Hindlimb muscle (tissue), 1 donor: Measurements from ENCODE around the gene UBL4B. TPM values are rescaled to one million over a fixed set of nuclear protein-coding genes. Genes with fewer than 3 reads are reported as not detected.
"Not testable (repeated sequence)": the region's sequence is repeated elsewhere in the genome, so short reads cannot be mapped to it uniquely, and the experiment has no call there.

Source experiments
- DNase-seq: peaks from one replicate; pipeline ENCODE4 v3.0.0-alpha.2; 2013
- polyA plus RNA-seq: library from polyadenylated mRNA; unstranded; fragments of 120-200 nt; gene quantifications from one replicate; pipeline ENCODE4 v1.2.1, GENCODE V29; 2013; ENCODE audit not compliant: insufficient read length

Gene UBL4B, protein sequence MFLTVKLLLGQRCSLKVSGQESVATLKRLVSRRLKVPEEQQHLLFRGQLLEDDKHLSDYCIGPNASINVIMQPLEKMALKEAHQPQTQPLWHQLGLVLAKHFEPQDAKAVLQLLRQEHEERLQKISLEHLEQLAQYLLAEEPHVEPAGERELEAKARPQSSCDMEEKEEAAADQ
- polyA plus RNA-seq: not detected

DNA sequence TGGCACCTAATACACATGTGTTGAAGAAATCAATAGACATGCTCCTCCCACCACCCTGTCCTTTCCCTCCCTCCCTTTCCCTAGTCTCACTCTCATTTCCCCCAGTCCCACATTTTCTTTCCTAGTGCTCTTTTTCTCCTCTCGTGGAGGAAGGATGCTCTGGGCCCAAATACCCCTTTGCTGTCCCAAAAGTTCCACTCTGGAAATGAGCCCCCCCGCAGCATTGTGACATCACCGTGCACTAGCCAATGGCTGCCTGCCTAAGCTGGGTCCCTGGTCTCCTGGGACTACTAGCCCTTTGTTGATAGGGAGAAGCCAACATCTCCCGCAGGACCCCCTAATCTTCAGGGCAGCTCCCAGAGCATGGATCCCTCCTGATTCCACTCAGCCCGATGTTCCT is at the start of gene UBL4B:
TSS of gene UBL4B (plus strand) at position 301 of the 400 bp plus-strand sequence. CDS start at position 393, 92 bp downstream.
- DNase-seq: no peak

DNA sequence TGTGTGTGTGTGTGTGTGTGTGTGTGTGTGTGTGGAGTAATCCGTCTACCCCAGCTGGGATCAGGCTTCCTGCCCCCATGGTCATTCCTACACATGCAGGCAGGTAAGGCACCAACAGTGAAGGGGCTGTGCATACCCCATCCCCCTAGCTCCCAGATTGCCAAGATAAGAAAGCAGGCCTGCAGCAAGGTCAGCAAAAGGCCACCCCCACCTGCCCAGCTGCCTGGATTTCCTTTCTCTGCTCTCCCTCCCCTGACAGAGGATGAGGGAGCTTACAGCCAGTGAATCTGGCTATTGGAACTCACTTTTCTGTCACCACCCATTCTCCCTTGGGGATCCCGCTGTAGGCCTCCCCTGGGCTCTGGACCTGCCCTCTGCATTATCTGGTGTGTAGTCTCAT is 49.6 kb upstream of the UBL4B start:
- DNase-seq: no peak

DNA sequence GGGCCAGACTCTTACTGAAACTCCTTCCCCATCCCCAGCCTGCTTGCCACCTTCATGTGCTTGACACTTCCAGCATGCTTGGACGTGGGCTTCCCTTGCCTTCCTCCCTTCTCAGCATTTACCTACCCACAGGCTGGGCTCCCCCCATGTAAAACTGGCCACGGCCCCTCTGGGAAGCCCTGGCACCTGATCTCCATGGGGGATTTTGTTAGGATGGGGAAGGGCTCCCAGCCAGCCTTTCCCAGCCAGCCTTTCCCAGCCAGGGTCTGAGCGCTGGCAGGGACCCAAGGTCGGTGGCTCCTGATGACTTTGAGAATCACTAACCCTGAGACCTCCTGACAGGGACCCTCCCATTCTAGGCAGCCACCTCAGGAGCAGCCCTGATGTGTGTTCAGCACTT is 48.5 kb upstream of the UBL4B start:
- no peak for DNase-seq

DNA sequence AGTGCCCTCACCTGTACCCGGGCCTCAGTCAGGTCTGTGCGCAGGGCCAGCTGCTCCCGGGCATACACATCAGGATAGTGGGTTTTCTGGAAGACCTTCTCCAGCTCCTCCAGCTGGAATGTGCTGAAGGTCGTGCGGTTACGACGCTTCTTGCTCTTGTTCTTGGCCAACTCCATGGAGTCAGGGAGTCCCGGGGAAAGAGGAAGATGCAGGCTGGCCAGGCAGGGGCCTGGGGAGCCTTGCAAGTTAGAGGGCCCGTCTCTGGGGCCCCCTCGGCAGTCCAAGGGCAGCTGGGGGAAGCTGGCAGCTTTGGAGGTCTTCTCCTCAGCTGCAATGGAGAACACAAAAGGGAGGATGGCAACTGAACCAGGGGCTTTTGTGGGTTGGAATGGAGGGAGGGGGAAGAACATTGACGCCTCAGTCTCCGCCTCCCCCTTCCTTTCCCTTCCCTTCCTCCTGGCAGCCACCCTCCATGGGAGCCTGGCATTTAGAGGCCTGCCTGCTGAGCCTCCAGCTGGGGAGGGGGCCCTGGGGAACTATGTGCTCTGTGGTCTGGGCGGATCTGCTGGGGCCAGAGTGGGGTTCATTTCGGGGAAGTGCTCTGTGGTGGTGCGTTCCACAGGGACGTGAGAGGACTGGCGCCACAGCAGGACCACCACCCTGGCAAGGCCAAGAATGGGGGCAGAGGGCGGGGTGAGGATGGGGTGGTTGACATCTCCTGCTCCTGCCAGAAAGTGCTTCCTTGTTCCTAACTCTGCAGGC is 47.5 kb upstream of the UBL4B start:
- no peak for DNase-seq

DNA sequence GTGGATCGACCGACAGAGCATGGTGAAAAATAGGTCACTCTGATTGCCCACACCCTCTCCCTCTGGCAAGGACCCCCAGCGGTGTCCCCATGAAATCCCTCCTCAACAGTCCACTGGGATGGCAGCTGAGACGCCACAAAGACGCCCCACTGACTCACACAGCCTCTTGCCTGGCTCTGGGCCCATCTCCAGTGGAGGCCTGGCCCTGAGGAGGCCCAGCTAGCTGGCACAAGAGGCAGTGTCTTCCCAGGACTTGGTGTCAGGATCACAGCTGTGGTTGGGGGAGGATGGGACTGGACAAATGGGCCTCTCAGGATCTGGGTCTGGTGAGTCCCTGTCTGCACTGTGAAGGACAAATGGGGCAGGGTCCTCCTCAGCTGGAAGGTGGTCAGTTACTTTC is 46.4 kb upstream of the UBL4B start:
- DNase-seq: no peak

DNA sequence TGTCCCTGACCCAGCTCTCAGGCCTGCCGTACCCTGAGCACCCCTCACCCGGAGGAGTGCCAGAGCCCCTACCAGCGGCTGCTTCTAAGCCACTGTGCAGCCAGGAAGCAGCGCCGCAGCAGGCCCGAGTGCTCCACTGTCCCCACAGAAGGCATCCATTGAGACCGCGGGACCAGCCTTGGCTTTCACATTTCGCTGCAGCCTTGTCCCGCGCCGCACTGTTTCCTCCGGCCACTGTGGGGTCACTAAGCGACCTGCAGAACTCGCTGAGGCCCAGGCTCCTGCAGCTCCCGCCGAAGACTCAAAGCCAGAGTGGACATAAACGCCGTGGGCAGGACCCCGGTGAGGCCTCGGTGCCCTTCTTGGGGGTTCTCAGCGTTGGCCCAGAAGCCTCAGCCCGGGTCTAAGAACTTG is 44.8 kb upstream of the UBL4B start:
- DNase-seq: no peak

DNA sequence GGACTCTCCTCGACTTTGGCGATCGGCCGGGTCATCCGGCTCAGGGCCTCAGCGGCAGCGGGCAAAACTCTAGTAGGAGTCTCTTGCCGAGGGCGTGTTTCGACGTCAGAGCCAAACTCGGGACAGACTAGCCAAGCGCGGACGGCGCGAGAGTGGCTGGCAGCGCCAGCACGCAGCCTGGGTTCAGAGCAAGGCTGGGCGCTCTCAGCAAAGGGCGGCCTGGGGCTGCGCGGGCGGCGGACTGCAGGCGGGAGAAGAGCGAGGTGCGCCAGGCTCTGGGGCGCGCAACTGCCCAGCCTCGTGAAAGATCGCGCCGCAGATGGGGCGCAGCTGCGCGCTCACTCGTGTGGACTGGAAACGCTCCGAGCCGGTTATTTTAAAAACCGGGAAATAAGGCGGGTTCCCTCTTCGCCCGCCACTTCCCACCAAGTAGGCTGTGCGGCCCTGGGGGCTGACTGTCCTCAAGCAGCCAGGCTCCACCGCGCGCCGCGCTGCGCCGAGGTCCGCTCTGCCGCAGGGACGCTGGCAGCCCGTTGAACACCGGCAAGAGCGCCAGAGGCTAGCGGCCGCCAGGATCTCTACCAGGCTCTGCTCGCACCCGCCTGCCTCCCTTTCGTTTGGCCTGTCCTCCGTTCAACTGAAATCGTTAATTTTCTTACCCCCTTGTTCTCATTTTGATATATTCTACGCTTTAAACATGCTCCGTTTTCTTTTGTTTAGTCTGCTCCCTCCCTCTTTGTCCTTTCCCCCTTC is 44.2 kb upstream of the UBL4B start:
- DNase-seq: peak; percentile 32

DNA sequence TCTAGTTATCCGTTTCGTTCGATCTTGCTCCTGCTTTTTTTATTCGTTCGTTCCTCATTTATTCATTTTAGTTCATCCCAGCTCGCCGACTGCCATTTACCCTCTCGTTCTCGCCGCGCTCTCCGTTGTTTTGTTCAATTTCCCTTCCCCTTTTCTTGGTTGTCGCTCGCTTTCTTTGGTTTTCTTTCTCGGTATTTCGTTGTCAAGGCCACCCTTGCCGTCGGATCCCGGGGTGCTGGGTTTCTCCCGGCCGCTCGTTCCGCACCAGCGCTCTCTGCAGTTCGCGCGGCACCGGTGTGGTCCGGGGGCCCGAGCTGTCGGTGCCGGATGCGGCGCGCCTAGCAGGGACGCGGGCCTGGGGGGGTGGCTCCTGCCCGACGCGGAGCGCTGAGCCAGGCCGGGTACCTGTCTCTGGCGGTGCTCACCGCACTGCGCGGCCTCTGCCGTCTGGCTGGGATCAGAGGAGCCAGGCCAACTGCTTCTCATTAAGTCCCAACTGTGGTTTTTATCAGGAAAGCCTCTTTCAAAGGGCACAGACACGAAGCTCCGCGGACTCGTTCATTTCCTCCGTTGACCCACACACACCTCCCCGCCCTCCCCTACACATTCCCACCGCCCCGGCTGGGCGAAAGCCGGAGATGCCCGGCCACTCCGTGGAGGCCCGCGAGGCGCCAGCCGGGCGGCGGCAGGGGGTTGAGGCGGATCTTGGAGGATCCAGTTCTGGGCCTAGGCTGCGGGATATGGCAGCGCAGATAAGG is 43.4 kb upstream of the UBL4B start:
- DNase-seq: peak; percentile 35

DNA sequence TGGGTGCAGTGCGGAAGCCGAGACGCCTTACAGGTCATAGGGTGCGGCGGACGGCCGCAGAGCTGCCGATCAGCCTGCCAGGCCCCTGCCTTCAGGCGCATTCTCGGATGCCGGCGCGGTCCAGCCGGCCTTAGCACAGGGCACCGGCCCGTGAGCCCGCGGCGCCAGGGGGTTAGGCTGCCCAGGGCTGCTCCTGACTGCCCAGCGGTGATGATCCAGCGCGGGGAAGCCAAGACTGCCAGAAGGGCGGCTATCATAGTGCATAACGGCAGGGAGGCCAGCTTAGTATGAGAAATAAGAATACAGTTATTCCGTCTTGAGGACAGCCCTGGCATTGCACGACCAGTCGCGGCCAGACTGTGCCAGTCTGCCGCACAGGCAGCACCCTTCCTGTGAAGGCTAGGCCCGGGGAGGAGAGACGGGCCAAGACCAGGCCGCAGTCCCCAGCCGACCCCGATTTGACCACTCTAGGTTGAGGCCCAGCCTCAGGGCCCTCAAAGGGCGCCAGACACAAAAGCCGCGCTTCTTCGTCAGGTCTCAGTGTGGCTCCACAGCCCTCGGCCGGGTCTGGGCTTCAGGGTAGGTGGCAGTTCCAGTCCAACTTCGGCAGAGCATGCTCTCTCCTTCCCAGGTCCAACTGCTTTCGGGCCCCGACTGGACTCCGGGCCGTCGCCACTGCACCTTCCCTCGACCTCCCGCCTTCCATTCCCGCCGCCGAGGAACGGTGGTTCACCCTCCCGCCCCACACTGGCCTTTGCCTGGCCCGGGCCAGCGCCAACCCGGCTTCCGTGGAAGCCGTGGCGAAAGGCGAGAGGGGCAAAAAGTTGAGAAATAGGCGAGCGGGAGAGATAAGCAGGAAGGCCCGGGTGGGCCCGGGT is 42.6 kb upstream of the UBL4B start:
- no peak for DNase-seq

DNA sequence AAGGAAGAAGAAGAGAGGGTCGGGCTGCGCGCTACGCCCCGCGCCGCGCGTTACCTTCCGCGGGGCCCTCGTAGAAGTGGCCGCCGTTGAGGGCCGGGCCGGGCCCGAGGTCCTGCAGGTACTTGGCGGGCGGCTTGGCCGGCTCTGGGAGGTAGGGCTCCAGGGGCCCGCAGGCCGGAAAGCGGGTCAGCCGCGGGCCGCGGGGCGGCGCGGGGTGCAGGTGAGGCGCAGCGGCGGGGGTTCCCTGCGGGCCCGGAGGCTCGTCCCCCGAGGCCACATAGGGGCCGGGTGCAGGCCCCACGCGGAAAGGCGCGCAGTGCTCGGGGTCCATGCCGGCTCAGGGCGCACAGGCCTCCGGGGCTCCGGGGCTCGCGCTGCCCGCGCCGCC is 42.0 kb upstream of the UBL4B start:
- DNase-seq: no peak

DNA sequence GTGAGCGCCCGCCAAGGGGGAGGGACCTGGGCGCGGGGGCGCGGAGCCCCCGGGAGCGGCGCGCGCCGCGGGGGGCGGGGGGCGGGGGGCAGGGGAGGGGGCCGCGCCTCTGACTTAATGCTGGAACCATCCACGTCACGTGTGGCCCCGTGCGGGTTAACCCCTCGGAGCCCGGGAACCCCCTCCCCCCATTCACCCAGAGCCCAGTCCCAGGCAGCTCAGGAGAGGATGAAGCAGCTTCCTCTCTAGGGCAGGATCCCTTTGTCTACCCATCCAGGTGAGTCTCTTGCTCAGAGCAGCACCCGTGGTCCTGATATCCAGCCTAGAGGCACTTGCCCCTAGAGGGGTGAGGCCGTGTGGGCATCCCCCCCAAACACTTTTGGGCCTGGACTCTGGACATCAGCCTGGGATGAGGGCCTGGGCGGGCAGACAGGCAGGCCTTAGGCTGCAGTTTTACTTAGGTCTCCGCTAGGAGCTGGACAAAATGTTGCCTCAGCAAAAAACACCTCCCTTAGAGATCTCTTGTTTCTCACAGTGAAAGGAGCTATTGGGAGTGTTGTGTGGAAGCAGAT is 41.5 kb upstream of the UBL4B start, which contains the start of gene ALX3:
TSS of gene ALX3 (minus strand) at position 2 of the 572 bp plus-strand sequence. CDS start 60 bp downstream, outside the sequence.
- no peak for DNase-seq

DNA sequence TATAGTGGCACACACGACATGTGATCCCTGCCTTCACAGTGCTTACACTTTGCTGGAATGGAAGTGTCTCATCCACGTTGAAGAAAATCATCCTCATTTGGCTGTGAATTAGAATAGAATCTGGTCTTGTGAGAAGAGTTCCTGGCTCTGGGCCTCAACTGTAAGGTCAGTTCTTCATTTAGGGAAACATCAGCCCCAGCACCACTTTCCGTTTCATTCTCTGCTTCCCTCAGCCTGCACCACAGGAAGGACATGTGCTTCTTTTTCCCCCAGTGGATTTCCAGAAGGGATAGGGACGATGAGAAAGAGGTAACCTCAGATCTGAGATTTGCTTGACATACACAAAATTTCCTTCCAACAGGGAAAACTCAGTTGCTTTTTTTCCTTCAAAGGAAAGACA is 38.1 kb upstream of the UBL4B start:
- no peak for DNase-seq

DNA sequence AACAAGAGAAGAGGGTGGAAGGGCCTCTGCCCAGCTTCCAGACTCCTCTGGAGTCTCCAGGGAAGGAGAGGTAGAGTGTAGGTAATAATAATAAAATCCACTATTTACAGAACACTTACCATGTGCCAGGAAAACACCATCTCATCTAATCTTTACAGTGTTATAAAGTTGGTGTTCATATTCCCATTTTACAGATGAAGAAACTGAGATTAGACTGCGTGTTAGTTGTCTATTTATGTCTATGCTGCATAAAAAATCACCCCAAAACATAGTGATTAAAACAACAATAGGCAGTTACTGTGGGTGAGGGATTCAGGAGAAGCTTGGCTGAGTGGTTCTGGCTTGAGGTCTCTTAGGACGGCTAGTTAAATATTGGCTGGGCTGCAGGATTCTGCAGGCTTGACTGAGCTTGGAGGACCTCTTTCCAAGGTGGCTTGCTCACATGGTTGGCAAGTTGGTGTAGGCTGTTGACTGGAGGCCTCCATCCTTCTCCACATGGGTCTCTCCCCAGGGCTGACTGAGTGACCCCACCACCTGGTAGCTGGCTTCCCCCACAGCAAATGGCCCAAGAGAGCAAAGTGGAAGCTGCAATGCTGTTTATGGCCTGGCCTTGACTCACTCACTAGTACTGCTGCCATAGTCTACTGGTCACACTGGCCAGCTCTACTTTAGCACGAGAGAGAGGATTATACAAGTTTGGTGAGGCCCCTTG is 35.3 kb upstream of the UBL4B start:
- DNase-seq: no peak

DNA sequence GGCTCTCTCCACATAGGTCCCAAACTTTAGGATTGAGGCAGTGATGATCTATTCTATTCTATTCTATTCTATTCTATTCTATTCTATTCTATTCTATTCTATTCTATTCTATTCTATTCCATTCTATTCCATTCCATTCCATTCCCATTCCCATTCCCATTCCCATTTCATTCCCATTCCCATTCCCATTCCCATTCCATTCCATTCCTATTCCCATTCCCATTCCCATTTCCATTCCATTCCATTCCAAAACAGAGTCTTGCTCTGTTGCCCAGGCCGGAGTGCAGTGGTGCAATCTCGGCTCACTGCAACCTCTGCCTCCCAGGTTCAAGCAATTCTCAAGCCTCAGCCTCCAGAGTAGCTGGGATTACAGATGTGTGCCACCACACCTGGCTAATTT is 32.2 kb upstream of the UBL4B start:
- DNase-seq: not testable (repeated sequence)

DNA sequence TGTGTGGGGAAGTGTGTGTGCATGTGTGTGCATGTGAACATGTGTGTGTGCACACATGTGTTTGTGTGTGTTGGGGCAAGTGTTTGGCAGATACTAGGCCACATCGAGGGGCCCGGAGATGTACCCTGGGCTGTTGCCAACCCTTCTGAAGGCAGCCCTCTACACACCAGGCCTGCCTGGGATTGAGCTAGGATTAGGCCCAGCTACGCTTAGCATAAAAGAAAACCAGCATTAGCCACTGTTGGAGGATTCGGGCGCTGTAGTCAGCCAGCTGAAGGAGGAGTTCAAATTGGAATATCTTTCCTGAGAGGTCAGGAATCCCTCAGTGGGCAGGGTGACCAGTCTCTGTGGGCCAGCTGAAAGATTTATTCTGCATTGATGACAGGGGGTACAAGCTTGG is 31.2 kb upstream of the UBL4B start:
- no peak for DNase-seq

DNA sequence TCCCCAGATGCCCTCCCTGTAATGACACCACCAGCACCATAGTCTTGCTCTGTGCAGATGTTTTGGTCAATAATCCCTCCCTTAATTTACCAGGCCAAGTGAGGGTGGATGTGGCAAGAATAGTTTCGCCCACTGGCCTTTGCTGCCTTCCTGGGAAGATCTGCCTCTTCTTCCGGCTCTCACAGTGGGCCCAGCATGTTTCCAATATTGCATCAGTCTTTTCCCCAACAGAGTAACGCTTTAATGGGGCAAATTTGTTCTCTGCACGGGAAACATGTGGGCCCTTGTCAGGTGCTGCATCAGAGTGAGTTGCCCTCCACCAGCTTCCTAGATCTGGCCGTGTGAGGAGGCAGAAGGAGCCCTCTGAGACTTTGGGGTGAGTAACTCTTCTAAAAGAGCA is 29.8 kb upstream of the UBL4B start:
- DNase-seq: no peak

DNA sequence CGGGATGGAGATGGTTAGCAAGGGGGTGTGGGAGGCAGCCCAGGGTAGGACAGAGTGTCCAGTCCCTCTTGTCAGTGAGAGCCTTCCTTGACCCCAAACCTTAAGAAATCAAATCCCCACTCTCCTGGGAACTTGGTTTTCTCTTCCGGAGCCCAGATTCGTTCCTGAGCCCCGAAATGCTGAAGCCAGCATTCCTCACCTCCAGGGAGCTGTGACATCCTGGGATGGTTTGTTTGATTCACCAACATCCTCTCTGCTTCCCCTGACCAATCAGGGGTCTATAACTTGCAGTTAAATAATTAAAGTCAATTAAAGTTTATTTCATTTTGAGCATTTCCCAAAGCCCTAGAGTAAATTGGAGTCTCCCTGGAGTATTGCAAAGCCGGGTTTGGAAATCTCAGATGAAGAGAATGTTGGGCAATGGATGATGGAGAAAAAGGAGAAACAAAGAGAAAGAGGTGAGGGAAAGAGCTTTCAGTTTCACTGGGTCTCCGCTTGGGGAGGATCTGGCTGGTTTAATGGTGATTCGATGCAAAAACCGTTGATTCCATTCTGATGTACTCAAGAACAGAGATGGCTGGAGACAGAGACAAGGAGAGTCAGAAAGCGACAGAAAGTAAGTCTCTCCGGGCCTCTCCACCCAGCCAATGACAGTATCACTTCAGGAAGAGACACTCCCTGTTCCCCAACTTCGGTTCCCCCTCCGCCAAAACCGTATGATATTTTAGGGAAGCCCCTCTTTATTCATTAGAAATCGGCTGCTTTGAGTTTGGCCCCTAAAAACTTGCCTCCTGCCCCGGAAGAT is 29.0 kb upstream of the UBL4B start:
- no peak for DNase-seq

DNA sequence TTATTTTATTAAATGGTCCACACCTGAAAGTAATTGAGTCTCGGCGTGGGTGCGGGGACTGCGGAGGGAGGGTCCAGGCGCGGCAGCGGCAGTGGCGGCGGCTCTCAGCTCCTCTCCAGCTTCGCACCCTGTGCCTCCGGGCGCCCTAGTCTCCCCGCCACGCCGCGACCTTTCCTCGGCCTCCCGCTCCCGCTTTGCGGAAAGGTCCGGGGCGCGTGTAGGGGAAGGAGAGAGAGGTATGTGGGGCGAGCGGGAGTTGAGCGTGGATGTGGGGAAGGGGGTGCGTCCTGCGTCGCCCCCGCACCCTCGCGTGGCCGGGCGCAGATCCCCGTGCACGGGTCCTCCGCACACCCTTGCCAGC is 28.4 kb upstream of the UBL4B start:
- DNase-seq: no peak

DNA sequence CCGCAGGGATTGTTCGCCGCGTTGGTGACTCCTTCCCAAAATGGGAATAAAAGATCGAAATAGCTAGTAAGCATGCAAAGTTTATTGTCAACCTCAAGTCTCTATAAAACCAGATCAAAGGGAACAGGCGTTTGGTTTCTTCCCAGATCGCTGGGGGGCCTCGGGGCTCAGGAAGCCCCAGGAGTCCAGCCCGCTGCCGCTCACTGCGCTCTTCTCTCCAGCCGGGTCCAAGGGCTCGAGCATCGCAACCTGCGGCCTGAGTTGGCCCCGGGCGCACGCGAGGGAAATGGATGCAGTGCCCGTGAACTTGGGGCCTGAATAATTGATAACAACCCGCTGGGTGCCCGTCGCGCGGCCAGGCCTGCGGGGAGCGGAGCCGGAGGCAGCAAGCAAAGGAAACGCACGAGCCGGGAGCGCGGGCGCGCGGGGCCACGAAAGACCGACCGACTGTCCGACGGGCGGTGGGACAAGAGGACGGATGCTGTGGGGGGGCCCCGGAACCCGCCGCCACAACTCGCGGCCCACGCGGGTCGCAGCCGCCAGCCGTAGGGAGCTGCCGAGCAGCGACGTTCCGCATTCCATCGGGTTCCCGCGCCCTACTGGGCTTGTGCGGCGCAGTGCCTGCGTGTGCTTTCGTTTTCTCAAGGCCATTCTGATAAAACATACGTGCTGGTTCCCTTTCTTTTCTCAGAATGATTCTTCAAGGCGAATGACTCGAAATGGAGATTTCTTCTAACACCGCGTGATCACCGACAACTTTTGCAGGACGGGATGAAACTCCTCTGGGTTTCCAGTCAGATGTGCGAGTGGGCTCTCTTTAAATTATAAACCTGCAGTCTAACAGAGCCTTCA is 27.8 kb upstream of the UBL4B start:
- DNase-seq: peak; percentile 35
